DOHH2 (cell line): ENCODE data around the gene SETD3.

Experiments
- EZH2phosphoT487 ChIP-seq: fragments of 200-600 bp; sonication (generic); IDR thresholded peaks from 2 replicates; pipeline ENCODE4 v1.6.1; 2017; ENCODE audit warnings: borderline replicate concordance, mild to moderate bottlenecking, antibody characterized with exemption, low read length, moderate library complexity, mixed read lengths
- TF ChIP-seq, protein P1 (sequence below): fragments of 200-600 bp; sonication (generic); IDR thresholded peaks from one replicate; pipeline ENCODE4 v1.5.1; 2014; ENCODE audit warnings: antibody characterized with exemption, mild to moderate bottlenecking, low read depth, low read length; ENCODE audit not compliant: poor library complexity, severe bottlenecking

- TF ChIP-seq, protein P1, sequence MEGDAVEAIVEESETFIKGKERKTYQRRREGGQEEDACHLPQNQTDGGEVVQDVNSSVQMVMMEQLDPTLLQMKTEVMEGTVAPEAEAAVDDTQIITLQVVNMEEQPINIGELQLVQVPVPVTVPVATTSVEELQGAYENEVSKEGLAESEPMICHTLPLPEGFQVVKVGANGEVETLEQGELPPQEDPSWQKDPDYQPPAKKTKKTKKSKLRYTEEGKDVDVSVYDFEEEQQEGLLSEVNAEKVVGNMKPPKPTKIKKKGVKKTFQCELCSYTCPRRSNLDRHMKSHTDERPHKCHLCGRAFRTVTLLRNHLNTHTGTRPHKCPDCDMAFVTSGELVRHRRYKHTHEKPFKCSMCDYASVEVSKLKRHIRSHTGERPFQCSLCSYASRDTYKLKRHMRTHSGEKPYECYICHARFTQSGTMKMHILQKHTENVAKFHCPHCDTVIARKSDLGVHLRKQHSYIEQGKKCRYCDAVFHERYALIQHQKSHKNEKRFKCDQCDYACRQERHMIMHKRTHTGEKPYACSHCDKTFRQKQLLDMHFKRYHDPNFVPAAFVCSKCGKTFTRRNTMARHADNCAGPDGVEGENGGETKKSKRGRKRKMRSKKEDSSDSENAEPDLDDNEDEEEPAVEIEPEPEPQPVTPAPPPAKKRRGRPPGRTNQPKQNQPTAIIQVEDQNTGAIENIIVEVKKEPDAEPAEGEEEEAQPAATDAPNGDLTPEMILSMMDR = no peak
- TF ChIP-seq EZH2phosphoT487 = no peak
Measured at GRCh38 chr14:99503848-99504453, 23.3 kb upstream of the SETD3 start.
